Ectodermal cell (in vitro differentiated cells): ENCODE data around the gene C1orf21.
A peak's percentile ranks its signal among the peaks of the same experiment; 100 is the strongest.

Experiments used
- H3K27ac ChIP-seq: 2 replicates; pipeline ENCODE4 v1.7.0; 2013; ENCODE audit warnings: mild to moderate bottlenecking, low read depth, low read length; ENCODE audit not compliant: insufficient read depth, poor library complexity, severe bottlenecking
- H3K27me3 ChIP-seq: 2 replicates; pipeline ENCODE4 v1.7.0; 2013; ENCODE audit warnings: mild to moderate bottlenecking, low read length; ENCODE audit not compliant: insufficient read depth, control insufficient read depth, poor library complexity, severe bottlenecking
- H3K36me3 ChIP-seq: one replicate; pipeline ENCODE4 v1.7.0; 2013; ENCODE audit warnings: low read length; ENCODE audit not compliant: control insufficient read depth, insufficient read depth
- H3K4me1 ChIP-seq: one replicate; pipeline ENCODE4 v1.7.0; 2013; ENCODE audit warnings: low read length; ENCODE audit not compliant: control insufficient read depth, insufficient read depth
- H3K4me3 ChIP-seq: 2 replicates; pipeline ENCODE4 v1.7.0; 2013; ENCODE audit warnings: low read depth, low read length, control low read depth; ENCODE audit not compliant: insufficient read depth
- H3K9me3 ChIP-seq: 2 replicates; pipeline ENCODE4 v1.7.0; 2013; ENCODE audit warnings: mild to moderate bottlenecking, low read length, moderate library complexity; ENCODE audit not compliant: control insufficient read depth
- whole genome bisulfite sequencing, 2 experiments: methylation state at CpG; one replicate each; pipeline ENCODE4 v1.1.7; 2013; ENCODE audit warnings: missing lambda C conversion rate in 2 of 2; 5-methylcytosine and 5-hydroxymethylcytosine counted together

The C1orf21 gene

DNA sequence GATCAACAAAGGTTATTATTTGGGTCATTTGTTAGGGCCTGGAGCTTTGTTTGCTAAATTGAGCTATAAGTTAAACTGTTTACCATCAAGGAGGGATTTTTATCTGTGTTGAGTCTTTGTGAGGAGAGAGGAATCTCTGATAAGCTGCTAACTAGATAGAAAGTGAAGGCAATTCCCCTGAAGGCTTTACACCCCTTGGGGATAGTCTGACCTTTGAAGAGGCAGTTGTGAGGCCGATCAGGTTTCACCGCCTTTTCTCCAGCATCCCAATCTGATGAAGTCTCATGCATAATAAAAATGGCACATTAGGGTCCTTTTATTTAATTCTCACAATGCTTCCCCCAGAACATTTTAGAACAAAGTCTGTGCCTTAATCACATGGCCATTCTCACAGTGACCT lies 21.8 kb downstream of the C1orf21 start:
- Histone ChIP-seq H3K9me3 (no peaks in the 10 kb centered on the region), H3K4me3 (no peak overlapping the region), H3K27ac (peak overlapping the region; percentile 67), H3K4me1 (peaks cover 27% of the 10 kb centered on the region), H3K27me3 (no peaks in the 10 kb centered on the region), H3K36me3 (no peaks in the 10 kb centered on the region)
- WGBS, 2 experiments = 43 to 65% methylated on average over 2 of the region's 2 CpGs

DNA sequence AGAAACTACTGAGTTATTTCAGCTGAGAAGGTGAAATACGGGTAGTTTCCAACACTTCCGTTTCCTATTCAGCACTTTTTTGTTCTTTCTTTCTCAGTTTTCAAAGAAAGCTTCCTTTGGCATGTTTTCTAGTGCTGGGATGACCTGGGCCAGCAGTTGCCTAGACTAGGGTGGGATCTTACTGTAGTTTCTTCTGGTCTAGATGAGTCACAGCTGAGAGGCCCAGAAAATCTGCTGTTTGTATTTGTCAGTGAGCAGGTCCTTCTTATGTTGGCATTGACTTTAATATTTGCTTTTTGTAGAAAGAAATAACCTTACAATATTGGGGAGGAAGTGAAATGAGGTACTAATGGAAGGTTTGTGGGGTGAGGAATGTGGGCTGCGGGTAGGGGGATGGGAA lies 22.2 kb downstream of the C1orf21 start:
- WGBS, 2 experiments = 70 to 71% methylated on average over 3 of the region's 3 CpGs
- H3K36me3 ChIP-seq = no peaks in the 10 kb centered on the region
- no peak overlapping the region for H3K4me3 ChIP-seq
- H3K27ac ChIP-seq = peak overlapping the region; percentile 67
- H3K27me3 ChIP-seq = no peaks in the 10 kb centered on the region
- peaks cover 27% of the 10 kb centered on the region for H3K4me1 ChIP-seq
- no peaks in the 10 kb centered on the region for H3K9me3 ChIP-seq

DNA sequence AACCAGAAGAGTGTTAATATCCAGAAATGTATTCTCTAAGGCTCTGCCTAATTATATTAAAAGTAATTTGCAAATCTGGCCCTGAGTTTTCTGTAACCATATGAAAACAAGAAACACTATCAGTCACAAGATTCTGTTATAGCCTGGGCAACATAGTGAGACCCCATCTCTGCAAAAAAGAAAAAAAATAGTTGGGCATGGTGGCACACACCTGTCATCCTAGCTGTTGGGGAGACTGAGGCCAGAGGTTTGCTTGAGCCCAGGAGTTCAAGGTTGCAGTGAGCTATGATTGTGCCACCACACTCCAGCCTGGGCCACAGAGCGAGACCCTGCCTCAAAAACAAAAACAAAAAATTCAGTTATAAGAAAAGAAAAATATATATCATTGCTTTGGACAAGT lies 25.6 kb downstream of the C1orf21 start:
- H3K27ac ChIP-seq = no peak overlapping the region
- no peaks in the 10 kb centered on the region for H3K27me3 ChIP-seq
- no peaks in the 10 kb centered on the region for H3K36me3 ChIP-seq
- 100% methylated on average over 1 of the region's 1 CpG; no CpG with 5 or more reads in 1 of the 2 experiments for WGBS, 2 experiments
- H3K4me1 ChIP-seq = peaks cover 24% of the 10 kb centered on the region
- no peaks in the 10 kb centered on the region for H3K9me3 ChIP-seq
- H3K4me3 ChIP-seq = no peak overlapping the region

DNA sequence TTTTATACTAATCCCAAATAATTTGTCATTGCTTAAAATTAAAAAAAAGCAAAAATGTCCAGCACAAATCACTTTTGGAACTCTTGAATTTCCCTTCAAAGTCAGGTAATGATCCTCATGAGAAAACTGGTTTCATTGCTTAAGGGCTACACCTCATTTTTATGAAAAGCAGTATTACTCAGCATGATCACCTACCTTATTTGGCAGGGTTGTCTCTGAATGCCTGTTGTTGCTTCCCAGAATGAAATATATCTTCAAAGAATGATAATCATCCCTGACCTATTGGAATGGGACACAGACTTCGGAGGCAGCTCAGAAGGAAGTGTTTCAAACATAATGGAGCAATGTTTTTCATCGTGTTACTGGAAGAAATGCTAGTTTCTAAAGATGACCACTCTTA lies 29.7 kb downstream of the C1orf21 start:
- Histone ChIP-seq H3K36me3 (no peaks in the 10 kb centered on the region), H3K27ac (no peak overlapping the region), H3K4me3 (no peak overlapping the region), H3K9me3 (no peaks in the 10 kb centered on the region), H3K27me3 (no peaks in the 10 kb centered on the region), H3K4me1 (peaks cover 3% of the 10 kb centered on the region)
- WGBS, 2 experiments = 65 to 76% methylated on average over 2 of the region's 2 CpGs

DNA sequence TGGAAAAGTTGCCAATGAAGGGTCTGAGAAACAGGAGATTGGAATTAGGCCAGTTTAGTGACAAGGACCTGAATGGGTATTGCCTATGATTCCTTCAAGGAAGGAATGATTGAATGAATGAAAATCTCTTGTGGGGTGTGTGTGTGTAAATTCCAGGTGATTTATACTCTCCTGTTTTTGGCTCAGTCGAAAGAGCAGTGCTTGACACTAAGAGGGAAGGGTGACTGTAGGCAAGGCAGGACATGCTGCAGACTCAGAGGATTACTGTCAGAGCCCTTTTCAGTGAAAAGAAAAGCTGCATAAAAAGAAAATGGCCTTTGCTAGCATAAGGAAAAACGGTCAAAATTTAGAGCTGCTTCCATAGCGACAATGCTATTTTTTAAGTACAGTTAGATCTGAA lies 30.1 kb downstream of the C1orf21 start:
- no peaks in the 10 kb centered on the region for H3K9me3 ChIP-seq
- H3K4me3 ChIP-seq = no peak overlapping the region
- peaks cover 3% of the 10 kb centered on the region for H3K4me1 ChIP-seq
- no peak overlapping the region for H3K27ac ChIP-seq
- 67 to 69% methylated on average over 3 of the region's 3 CpGs for WGBS, 2 experiments
- H3K36me3 ChIP-seq = no peaks in the 10 kb centered on the region
- H3K27me3 ChIP-seq = no peaks in the 10 kb centered on the region

DNA sequence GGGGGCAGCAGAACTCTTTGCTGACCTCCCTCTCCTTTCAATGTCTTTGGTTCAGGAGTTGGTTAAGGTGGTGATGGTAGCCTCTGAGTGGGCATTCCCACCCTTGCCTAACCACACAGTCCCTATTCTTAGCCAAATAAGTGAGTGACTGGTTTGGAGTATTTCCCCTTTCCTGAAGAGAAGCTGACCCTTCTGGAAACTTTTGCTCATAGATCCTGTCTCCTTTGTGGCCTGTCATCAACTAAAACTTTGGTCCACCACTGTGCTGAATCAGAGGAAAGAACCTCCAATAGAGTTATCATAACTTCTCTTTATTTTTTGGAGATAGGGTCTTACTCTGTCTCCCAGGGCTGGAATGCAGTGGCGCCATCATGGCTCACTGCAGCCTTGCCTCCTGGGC lies 31.1 kb downstream of the C1orf21 start:
- peaks cover 3% of the 10 kb centered on the region for H3K4me1 ChIP-seq
- H3K36me3 ChIP-seq = no peaks in the 10 kb centered on the region
- no peak overlapping the region for H3K4me3 ChIP-seq
- H3K27ac ChIP-seq = no peak overlapping the region
- H3K27me3 ChIP-seq = no peaks in the 10 kb centered on the region
- 89 to 91% methylated on average over 1 of the region's 1 CpG for WGBS, 2 experiments
- H3K9me3 ChIP-seq = no peaks in the 10 kb centered on the region

DNA sequence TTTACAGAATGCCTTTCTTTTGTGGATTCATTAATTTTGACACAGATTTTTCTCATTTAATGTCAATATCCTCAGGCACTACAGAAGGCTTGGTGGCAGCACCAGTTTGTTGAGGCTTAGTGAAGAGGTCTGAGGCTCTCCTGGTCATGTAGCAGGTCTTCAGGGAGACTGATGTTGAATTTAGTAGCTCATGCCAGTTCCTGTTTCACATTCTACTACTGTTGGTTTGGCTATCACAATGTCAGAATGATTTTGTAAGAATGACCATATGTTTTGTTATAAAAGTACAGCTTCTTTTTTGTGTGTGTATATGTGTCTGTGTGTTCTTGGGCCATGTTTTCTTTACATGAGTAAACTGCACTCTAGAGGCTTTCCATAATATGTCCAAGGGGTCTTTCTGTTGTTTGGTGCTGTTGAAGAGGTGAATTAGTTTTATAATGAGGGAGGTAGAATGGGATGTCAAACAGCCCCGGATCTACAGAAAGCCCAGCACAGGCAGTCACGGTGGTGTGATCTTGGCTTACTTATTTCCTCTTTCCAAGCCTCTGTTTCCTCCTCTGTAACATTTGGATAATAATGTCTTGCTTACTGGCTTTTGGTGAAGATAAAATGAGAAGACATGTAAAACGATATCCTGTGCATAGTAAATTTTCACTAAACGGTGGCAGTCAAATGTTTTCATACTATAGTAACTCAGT lies 32.0 kb downstream of the C1orf21 start:
- WGBS, 2 experiments = 96% methylated on average over 4 of the region's 4 CpGs
- Histone ChIP-seq H3K4me3 (no peak overlapping the region), H3K27ac (no peak overlapping the region), H3K9me3 (no peaks in the 10 kb centered on the region), H3K4me1 (peaks cover 3% of the 10 kb centered on the region), H3K27me3 (no peaks in the 10 kb centered on the region), H3K36me3 (no peaks in the 10 kb centered on the region)

DNA sequence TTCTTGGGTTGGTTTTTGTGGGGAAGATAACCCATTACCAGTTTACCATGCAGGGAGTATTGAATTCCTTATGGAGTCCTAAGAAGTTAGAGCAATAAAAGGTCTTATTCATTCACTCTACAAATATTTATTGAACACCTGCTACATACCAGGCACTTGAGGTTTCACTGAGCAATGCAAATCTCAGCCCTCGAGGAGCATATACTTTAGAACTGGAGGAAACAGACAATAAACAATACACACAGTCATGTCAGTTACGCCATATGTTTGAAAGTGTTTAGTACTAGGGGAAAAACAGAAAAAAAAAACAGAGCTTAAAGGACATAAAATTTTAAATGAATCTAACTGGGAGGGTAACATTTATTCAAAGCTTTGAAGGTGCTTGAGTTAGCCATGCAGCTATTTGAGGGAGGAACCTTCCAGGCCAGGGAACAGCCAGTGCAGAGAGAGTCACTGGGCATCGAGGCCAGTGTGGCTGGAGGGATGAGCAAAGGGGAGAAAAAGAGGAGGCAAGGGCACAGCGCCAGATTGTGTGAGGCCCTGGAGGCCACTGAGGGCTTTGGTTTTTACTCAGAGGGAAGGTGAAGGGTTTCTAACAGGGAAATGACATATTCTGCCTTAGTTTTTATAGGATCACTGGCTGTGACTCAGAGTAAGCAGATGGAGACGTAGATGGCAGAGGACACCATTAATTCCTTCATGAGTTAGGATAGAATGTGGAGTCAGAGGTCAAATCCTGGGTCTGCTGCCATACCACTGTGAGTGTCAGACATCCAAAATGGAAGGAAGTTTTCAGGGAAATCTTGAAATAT lies 32.7 kb downstream of the C1orf21 start:
- WGBS, 2 experiments = 90 to 91% methylated on average over 5 of the region's 5 CpGs
- Histone ChIP-seq H3K27me3 (no peaks in the 10 kb centered on the region), H3K27ac (no peak overlapping the region), H3K4me3 (no peak overlapping the region), H3K4me1 (peaks cover 3% of the 10 kb centered on the region), H3K36me3 (no peaks in the 10 kb centered on the region), H3K9me3 (no peaks in the 10 kb centered on the region)

DNA sequence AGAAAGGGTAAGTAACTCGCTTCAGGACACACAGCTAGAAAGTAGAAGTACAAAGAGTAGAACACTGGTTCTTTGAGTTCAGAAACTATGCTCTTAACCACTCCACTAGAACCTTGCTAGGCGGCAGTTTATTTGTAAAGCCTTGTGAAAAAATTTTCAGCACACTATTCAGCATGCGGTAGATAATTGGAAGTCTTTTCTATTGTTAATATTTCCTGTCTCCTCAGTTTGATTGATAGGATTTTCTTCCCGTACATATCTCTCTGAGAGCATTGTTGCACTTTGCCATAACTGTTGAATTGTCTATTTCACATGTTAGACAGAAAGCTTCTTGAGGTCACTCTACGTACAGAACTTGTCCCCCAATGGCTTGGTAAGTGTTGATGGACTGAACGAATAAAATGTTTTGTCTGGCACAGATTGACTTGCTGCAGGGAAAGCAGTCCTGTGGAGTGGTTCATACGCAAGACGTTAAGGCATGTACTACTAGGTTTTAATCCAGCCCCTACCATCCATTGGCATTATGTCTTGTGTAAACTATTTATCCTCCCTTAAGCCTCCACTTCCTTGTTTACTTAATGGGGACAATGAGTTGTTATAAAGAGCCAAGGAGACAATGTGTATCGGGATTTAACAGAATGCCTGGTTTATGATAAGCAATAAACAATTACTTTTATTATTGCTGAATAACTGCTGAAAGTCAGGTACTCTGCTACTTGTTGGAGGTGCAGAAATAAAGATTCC lies 35.8 kb downstream of the C1orf21 start:
- Histone ChIP-seq H3K27ac (no peak overlapping the region), H3K9me3 (no peaks in the 10 kb centered on the region), H3K36me3 (no peaks in the 10 kb centered on the region), H3K27me3 (no peaks in the 10 kb centered on the region), H3K4me1 (no peaks in the 10 kb centered on the region), H3K4me3 (no peak overlapping the region)
- WGBS, 2 experiments = 94 to 95% methylated on average over 7 to 8 of the region's 9 CpGs

DNA sequence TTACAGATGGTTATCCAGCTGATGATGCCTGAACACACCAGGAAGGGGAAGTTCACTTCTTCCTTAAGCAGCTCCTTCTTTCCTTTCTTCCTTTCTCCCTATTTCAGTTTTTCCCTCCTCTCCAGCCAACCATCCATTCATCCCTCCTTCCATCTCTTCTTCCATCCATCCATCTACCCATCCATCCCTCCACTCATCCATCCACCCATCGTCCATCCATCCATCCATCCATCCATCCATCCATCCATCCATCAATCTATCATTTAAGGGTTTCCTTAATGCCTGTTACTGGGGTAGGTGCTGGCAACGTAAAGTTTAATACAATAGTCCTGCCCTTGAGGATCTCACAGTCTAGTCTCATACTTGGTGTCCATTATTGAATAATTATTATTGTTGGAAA lies 36.8 kb downstream of the C1orf21 start:
- Histone ChIP-seq H3K36me3 (no peaks in the 10 kb centered on the region), H3K9me3 (no peaks in the 10 kb centered on the region), H3K4me3 (no peak overlapping the region), H3K27ac (no peak overlapping the region), H3K4me1 (no peaks in the 10 kb centered on the region), H3K27me3 (no peaks in the 10 kb centered on the region)
- WGBS, 2 experiments = 84 to 87% methylated on average over 2 of the region's 2 CpGs
